ENCODE results near the gene PRKG2.
A peak's percentile ranks its signal among the peaks of the same experiment; 100 is the strongest.

PRKG2 gene

GRCh38 chr4:81061344-81061730 is 153.7 kb downstream of the PRKG2 start:
- no peak for DNase-seq (ENCODE audit: low read depth)
- TF ChIP-seq CTCF (IDR thresholded peaks at IDR 0.05; ENCODE audit: control insufficient read depth, extremely low read depth, insufficient read depth), result no peak
- no peak overlapping the region for H3K4me3 ChIP-seq (ENCODE audit: low read depth, low read length)

- H3K4me3 ChIP-seq (ENCODE audit: low read depth, low read length), result no peak overlapping the region
Measured at GRCh38 chr4:81060587-81061343, 154.3 kb downstream of the PRKG2 start.

GRCh38 chr4:81058621-81059020 is 156.4 kb downstream of the PRKG2 start:
- no peak overlapping the region for H3K4me3 ChIP-seq (ENCODE audit: low read depth, low read length)
- no peak for DNase-seq (ENCODE audit: low read depth)
- no peak for TF ChIP-seq CTCF (IDR thresholded peaks at IDR 0.05; ENCODE audit: control insufficient read depth, extremely low read depth, insufficient read depth)

More at GRCh38 chr4:81060587-81061343, 154.3 kb downstream of the PRKG2 start:
- no peak for TF ChIP-seq CTCF (IDR thresholded peaks at IDR 0.05; ENCODE audit: control insufficient read depth, extremely low read depth, insufficient read depth)
- no peak for DNase-seq (ENCODE audit: low read depth)

- peak; percentile 81 for TF ChIP-seq CTCF (IDR thresholded peaks at IDR 0.05; ENCODE audit: control insufficient read depth, extremely low read depth, insufficient read depth)
- H3K4me3 ChIP-seq (ENCODE audit: low read depth, low read length), result no peak overlapping the region
- no peak for DNase-seq (ENCODE audit: low read depth)
Measured at GRCh38 chr4:81052119-81053068, 162.6 kb downstream of the PRKG2 start.

GRCh38 chr4:81049907-81050306 is 165.1 kb downstream of the PRKG2 start:
- no peak for TF ChIP-seq CTCF (IDR thresholded peaks at IDR 0.05; ENCODE audit: control insufficient read depth, extremely low read depth, insufficient read depth)
- H3K4me3 ChIP-seq (ENCODE audit: low read depth, low read length), result no peak overlapping the region
- no peak for DNase-seq (ENCODE audit: low read depth)

GRCh38 chr4:81049330-81049729 is 165.7 kb downstream of the PRKG2 start:
- no peak for DNase-seq (ENCODE audit: low read depth)
- no peak overlapping the region for H3K4me3 ChIP-seq (ENCODE audit: low read depth, low read length)
- no peak for TF ChIP-seq CTCF (IDR thresholded peaks at IDR 0.05; ENCODE audit: control insufficient read depth, extremely low read depth, insufficient read depth)

All from LNCaP clone FGC (cell line).